ENCODE data around the gene RANGAP1. TPM values are rescaled to one million over a fixed set of nuclear protein-coding genes. Genes with fewer than 3 reads are reported as not detected.

Gene RANGAP1
- total and polyA plus RNA-seq, 3 experiments from 2014 or later, result 26.9 to 182 (median 170) TPM

DNA sequence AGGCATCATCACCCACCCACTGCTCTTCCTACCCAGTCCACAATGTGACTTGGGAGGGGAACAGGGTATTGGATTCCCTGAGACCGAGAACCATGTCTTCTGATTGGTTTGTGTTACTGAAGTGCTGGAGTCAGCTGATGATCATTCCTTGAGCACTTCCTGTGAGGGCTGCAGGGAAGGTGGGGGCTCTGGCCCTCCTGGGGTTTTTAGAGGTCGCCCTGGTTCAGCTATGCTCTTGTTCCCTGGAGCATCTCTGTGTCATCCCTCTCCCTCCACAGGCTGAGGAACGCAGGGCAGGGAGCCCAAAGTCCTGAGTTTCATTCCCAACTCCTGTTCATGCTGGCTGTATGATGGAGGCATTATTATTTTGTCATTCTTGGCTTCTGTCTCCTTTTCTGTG lies 22.1 kb upstream of the RANGAP1 start:
- Mint-ChIP-seq H3K36me3 (peaks cover 0 to 36% (median 5%) of the 10 kb centered on the region in 3 donors), H3K27ac (peak overlapping the region in 3 of 8 donors; percentile 20 to 83 (median 60)), H3K9me3 (no peaks in the 10 kb centered on the region), H3K4me3 (peak overlapping the region in 1 of 7 donors; percentile 68), H3K4me1 (peaks cover 35 to 53% (median 49%) of the 10 kb centered on the region in 3 donors), H3K27me3 (peaks cover 0 to 2% of the 10 kb centered on the region in 2 donors)
- H3K9me3 ChIP-seq (ENCODE audit: low read length), result no peaks in the 10 kb centered on the region
- DNase-seq, result no peak
- H3K4me1 ChIP-seq (ENCODE audit: insufficient read depth, low read length), result peaks cover 9% of the 10 kb centered on the region
- no peaks in the 10 kb centered on the region for H3K36me3 ChIP-seq (ENCODE audit: insufficient read depth, low read length)
- H3K27me3 ChIP-seq (ENCODE audit: insufficient read depth, low read length, poor library complexity, severe bottlenecking), result no peaks in the 10 kb centered on the region
- no peak overlapping the region for H3K27ac ChIP-seq (ENCODE audit: low read depth, low read length)
- H3K4me3 ChIP-seq (ENCODE audit: low read length), result no peak overlapping the region
- POLR2A ChIA-PET, result no interaction called here
- CTCF ChIA-PET, result no interaction called here

DNA sequence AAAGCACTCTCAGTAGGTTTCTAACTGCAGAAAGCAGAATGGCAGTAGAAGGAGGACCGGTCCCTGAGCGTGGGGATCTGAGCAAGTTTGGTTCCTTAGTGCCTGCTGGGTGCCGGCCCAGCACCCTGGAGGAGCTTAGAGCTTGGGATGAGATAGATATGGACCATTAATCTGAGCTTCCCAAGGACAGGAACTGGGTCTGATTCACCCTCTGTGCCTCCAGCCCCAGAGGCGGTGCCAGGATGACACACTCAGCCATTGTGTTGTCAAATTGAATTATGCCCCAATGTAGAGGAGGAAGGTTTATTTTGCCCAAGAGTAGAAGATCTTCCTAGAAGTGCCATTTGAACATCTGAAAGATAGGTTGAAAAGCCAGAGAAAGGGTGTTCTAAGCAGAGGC lies 19.7 kb upstream of the RANGAP1 start:
- no peaks in the 10 kb centered on the region for H3K9me3 Mint-ChIP-seq
- DNase-seq, result no peak
- ChIA-PET POLR2A (interaction anchor here (0.7 kb wide), 1 partner anchor 158 kb away, joined by 3 read pairs; no protein-coding TSS in a partner anchor), CTCF (no interaction called here)
- H3K4me3 ChIP-seq (ENCODE audit: low read length), result no peak overlapping the region
- no peaks in the 10 kb centered on the region for H3K9me3 ChIP-seq (ENCODE audit: low read length)
- no peaks in the 10 kb centered on the region for H3K27me3 ChIP-seq (ENCODE audit: insufficient read depth, low read length, poor library complexity, severe bottlenecking)
- peak overlapping the region in 2 of 7 donors; percentile 6 to 74 for H3K4me3 Mint-ChIP-seq
- peak overlapping the region in 5 of 8 donors; percentile 6 to 43 (median 17) for H3K27ac Mint-ChIP-seq
- H3K27ac ChIP-seq (ENCODE audit: low read depth, low read length), result no peak overlapping the region
- peaks cover 38 to 56% (median 52%) of the 10 kb centered on the region in 3 donors for H3K4me1 Mint-ChIP-seq
- H3K36me3 Mint-ChIP-seq, result peaks cover 0 to 31% (median 5%) of the 10 kb centered on the region in 3 donors
- H3K27me3 Mint-ChIP-seq, result peaks cover 0 to 2% of the 10 kb centered on the region in 2 donors
- no peaks in the 10 kb centered on the region for H3K36me3 ChIP-seq (ENCODE audit: insufficient read depth, low read length)
- H3K4me1 ChIP-seq (ENCODE audit: insufficient read depth, low read length), result peaks cover 20% of the 10 kb centered on the region

DNA sequence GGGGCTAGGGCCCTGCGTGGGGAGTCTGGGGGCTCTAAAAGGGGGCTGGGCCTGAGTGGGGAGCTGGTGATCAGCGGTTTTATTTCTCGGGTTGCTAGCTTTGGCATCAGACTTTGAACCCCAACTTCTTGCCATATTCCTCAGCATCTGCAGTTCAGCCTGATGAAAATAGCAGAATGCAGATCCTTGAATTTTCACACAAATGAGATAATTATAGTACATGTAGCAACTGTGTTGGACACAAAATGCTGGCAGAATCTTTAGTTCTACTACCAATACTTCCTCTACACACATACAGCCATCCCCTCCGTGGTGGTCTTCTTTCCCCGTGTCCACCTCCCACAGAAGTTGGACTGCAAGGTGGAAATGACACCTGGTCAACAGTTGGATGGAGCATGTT lies 16.8 kb upstream of the RANGAP1 start:
- peak overlapping the region; percentile 32 for H3K4me3 ChIP-seq (ENCODE audit: low read length)
- H3K9me3 ChIP-seq (ENCODE audit: low read length), result no peaks in the 10 kb centered on the region
- no peak for DNase-seq
- POLR2A ChIA-PET, result interaction anchor here (0.6 to 2.9 kb wide), 2 partner anchors 17 to 61 kb away, joined by 8 to 30 read pairs; partner anchors contain the start of gene RANGAP1
- Mint-ChIP-seq H3K4me1 (peaks cover 30 to 45% (median 40%) of the 10 kb centered on the region in 3 donors), H3K27ac (peak overlapping the region; percentile 80 to 96 (median 93)), H3K9me3 (no peaks in the 10 kb centered on the region), H3K27me3 (no peaks in the 10 kb centered on the region), H3K4me3 (peak overlapping the region; percentile 83 to 95 (median 90)), H3K36me3 (peaks cover 0 to 18% (median 0%) of the 10 kb centered on the region in 3 donors)
- no peaks in the 10 kb centered on the region for H3K36me3 ChIP-seq (ENCODE audit: insufficient read depth, low read length)
- no peaks in the 10 kb centered on the region for H3K27me3 ChIP-seq (ENCODE audit: insufficient read depth, low read length, poor library complexity, severe bottlenecking)
- H3K27ac ChIP-seq (ENCODE audit: low read depth, low read length), result peak overlapping the region; percentile 68
- CTCF ChIA-PET, result interaction anchor here (0.8 to 1.8 kb wide), 2 partner anchors 17 to 31 kb away, joined by 3 to 5 read pairs; partner anchors contain the start of gene RANGAP1
- peaks cover 17% of the 10 kb centered on the region for H3K4me1 ChIP-seq (ENCODE audit: insufficient read depth, low read length)

DNA sequence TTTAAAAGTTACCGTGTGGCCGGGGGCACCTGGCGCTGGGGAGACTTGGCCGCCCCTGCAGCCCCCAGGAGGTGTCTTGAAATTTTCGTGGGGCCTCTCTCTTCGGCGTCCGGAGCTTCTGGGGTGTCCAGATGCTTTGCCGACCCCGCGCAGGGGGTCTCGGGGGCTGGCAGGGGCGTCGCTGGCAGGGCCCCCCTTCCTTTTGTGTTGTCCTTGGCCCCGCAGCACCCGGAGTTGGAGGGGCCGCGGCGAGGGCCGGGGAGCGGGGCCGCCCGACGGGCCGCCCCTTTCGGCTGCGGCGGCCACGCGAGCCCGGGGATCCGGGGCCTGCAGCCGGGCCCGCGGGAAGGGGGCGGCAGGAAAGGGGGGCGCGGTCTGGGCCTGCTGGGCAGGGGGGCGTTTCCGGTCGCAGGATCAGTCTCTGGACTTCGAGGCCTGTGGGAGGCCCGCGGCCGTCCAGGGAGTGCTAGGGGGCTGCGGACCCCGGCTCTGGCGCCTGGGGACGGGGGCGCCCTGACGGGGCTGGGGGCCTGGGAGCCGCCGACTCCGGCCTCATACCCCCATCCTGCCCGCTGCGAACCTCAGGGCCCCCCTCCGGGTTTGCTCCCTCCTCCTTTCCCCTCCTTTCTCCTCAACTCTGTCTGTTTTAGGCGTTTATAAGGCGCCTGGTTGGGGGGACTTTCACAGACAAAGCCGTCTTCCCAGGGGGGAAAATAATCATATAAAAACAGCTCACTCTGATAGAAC lies 16.2 kb upstream of the RANGAP1 start:
- ChIA-PET POLR2A (interaction anchor here (0.6 to 2.9 kb wide), 5 partner anchors 16 to 446 kb away, joined by 3 to 30 read pairs (median 8); partner anchors contain the start of genes ACO2, PHF5A, RANGAP1 and ST13), CTCF (interaction anchor here (0.7 to 1.8 kb wide), 12 partner anchors 8 to 380 kb away, joined by 3 to 7 read pairs (median 4); partner anchors contain the start of genes RANGAP1 and TEF)
- Histone ChIP-seq H3K4me1 (ENCODE audit: insufficient read depth, low read length) (peaks cover 16% of the 10 kb centered on the region), H3K27me3 (ENCODE audit: insufficient read depth, low read length, poor library complexity, severe bottlenecking) (no peaks in the 10 kb centered on the region), H3K9me3 (ENCODE audit: low read length) (no peaks in the 10 kb centered on the region), H3K27ac (ENCODE audit: low read depth, low read length) (peak overlapping the region; percentile 81), H3K36me3 (ENCODE audit: insufficient read depth, low read length) (no peaks in the 10 kb centered on the region), H3K4me3 (ENCODE audit: low read length) (peak overlapping the region; percentile 59)
- no peaks in the 10 kb centered on the region for H3K9me3 Mint-ChIP-seq
- peak in 1 of 5 donors; percentile 23 for DNase-seq
- H3K27ac Mint-ChIP-seq, result peak overlapping the region; percentile 80 to 96 (median 93)
- peaks cover 0 to 12% (median 0%) of the 10 kb centered on the region in 3 donors for H3K36me3 Mint-ChIP-seq
- no peaks in the 10 kb centered on the region for H3K27me3 Mint-ChIP-seq
- peaks cover 27 to 38% (median 34%) of the 10 kb centered on the region in 3 donors for H3K4me1 Mint-ChIP-seq
- peak overlapping the region; percentile 83 to 95 (median 90) for H3K4me3 Mint-ChIP-seq

DNA sequence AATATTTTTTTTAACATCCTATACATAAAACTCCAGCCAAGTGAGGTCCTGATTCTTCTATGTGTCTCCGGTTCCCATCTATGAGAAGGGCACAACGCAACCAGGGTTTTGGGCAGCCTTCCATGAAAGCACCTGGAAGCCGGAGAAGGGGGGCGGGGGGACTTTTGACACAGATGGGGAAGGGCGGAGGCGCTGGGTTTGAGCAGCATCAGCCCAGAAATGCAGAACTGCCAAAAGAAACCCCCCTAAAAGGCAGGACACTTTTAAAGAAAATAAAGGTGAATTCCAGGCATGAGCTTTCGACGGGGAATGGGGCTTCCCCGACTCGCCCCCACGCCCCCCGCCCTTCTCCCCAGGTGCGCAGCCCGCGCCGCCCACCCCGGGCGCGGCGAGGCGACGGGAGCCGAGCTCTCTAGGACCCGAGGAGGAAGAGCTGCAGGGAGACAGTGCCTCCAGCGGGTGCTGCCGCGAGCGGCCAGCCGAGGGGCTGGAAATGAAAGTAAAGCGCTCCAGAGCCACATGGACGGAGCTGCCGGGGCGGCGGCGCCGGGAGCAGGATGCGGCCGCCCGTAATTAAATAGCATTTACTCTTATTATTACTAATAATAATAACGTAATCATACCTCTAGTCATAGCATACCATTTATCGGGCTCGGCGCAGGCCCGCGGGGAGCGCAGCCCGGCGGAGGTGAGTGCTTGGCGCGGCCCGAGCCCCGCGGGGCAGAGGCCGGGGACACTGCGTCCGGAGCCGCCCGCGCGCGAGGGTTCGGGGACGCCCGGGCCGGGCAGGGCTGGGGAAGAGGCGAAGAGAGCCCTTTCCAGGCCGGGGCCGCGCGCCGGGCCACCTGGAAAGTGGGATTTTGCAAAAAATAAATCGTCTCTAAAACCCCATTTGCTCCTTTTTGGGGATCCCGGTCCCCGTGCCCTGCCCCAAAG lies 15.4 kb upstream of the RANGAP1 start, which contains the start of gene ZC3H7B:
Gene ZC3H7B, plus strand, starts transcription at position 441 of the 936 bp plus-strand sequence. CDS start 19,136 bp downstream, outside the sequence.
- Histone ChIP-seq H3K27ac (ENCODE audit: low read depth, low read length) (peak within 1 kb of the TSS; percentile 81), H3K9me3 (ENCODE audit: low read length) (no peaks in the 10 kb centered on the region), H3K4me3 (ENCODE audit: low read length) (peak within 1 kb of the TSS; percentile 59), H3K4me1 (ENCODE audit: insufficient read depth, low read length) (peaks cover 16% of the 10 kb centered on the region), H3K27me3 (ENCODE audit: insufficient read depth, low read length, poor library complexity, severe bottlenecking) (no peaks in the 10 kb centered on the region), H3K36me3 (ENCODE audit: insufficient read depth, low read length) (no peaks in the 10 kb centered on the region)
- Mint-ChIP-seq H3K9me3 (no peaks in the 10 kb centered on the region), H3K27ac (peak within 1 kb of the TSS; percentile 72 to 98 (median 93)), H3K4me3 (peak within 1 kb of the TSS; percentile 83 to 95 (median 90)), H3K27me3 (no peaks in the 10 kb centered on the region), H3K4me1 (peaks cover 26 to 36% (median 31%) of the 10 kb centered on the region in 3 donors), H3K36me3 (peaks cover 0 to 8% (median 0%) of the 10 kb centered on the region in 3 donors)
- ChIA-PET CTCF (interaction anchor here (0.7 to 1.8 kb wide), 14 partner anchors 9 to 379 kb away, joined by 3 to 7 read pairs (median 4); partner anchors contain the start of genes RANGAP1, RBX1 and TEF), POLR2A (interaction anchor here (0.5 to 2.9 kb wide), 8 partner anchors 11 to 445 kb away, joined by 3 to 30 read pairs (median 3); partner anchors contain the start of genes ACO2, PHF5A, PMM1 and RANGAP1)
- peak; percentile 78 to 89 (median 81) for DNase-seq

DNA sequence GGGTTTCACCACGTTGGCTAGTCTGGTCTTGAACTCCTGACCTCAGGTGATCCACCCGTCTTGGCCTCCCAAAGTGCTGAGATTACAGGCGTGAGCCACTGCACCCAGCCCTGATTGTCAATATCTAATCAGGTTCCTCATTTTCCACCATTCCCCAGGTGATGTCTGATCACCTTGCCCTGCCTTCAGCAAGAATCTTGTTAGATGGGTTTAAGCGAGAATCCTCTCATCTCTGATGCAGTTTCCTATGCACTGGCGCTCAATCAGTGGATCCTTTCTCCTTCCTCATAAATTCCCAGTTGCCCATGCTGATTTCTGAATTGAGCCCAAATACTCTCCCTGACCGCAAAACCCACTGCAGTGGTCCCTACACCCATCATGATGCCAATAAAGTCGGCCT lies 14.7 kb upstream of the RANGAP1 start:
- Histone ChIP-seq H3K27ac (ENCODE audit: low read depth, low read length) (peak overlapping the region; percentile 81), H3K36me3 (ENCODE audit: insufficient read depth, low read length) (no peaks in the 10 kb centered on the region), H3K4me1 (ENCODE audit: insufficient read depth, low read length) (peaks cover 16% of the 10 kb centered on the region), H3K27me3 (ENCODE audit: insufficient read depth, low read length, poor library complexity, severe bottlenecking) (no peaks in the 10 kb centered on the region), H3K4me3 (ENCODE audit: low read length) (peak overlapping the region; percentile 59), H3K9me3 (ENCODE audit: low read length) (no peaks in the 10 kb centered on the region)
- H3K4me3 Mint-ChIP-seq, result peak overlapping the region; percentile 59 to 95 (median 82)
- peaks cover 22 to 32% (median 27%) of the 10 kb centered on the region in 3 donors for H3K4me1 Mint-ChIP-seq
- peaks cover 0 to 8% (median 0%) of the 10 kb centered on the region in 3 donors for H3K36me3 Mint-ChIP-seq
- ChIA-PET POLR2A (interaction anchor here (1.1 to 2.9 kb wide), 5 partner anchors 15 to 289 kb away, joined by 3 to 30 read pairs (median 5); partner anchors contain the start of genes ACO2, PHF5A, PMM1 and RANGAP1), CTCF (interaction anchor here (0.7 to 1.8 kb wide), 12 partner anchors 10 to 378 kb away, joined by 3 to 7 read pairs (median 4); partner anchors contain the start of genes RANGAP1, RBX1 and TEF)
- H3K9me3 Mint-ChIP-seq, result no peaks in the 10 kb centered on the region
- H3K27me3 Mint-ChIP-seq, result no peaks in the 10 kb centered on the region
- DNase-seq, result no peak
- peak overlapping the region; percentile 72 to 98 (median 93) for H3K27ac Mint-ChIP-seq

Measured in CD8-positive, alpha-beta memory T cell (primary cell).